RKO (cell line): Measurements from ENCODE around the gene FNDC8.
A peak's percentile ranks its signal among the peaks of the same experiment; 100 is the strongest.
"Not testable (repeated sequence)": the region's sequence is repeated elsewhere in the genome, so short reads cannot be mapped to it uniquely, and the experiment has no call there.

Source experiments
- DNase-seq: peaks from one replicate; pipeline ENCODE4 v3.0.0-alpha.2; 2016; ENCODE audit warnings: low spot score

Gene FNDC8

DNA sequence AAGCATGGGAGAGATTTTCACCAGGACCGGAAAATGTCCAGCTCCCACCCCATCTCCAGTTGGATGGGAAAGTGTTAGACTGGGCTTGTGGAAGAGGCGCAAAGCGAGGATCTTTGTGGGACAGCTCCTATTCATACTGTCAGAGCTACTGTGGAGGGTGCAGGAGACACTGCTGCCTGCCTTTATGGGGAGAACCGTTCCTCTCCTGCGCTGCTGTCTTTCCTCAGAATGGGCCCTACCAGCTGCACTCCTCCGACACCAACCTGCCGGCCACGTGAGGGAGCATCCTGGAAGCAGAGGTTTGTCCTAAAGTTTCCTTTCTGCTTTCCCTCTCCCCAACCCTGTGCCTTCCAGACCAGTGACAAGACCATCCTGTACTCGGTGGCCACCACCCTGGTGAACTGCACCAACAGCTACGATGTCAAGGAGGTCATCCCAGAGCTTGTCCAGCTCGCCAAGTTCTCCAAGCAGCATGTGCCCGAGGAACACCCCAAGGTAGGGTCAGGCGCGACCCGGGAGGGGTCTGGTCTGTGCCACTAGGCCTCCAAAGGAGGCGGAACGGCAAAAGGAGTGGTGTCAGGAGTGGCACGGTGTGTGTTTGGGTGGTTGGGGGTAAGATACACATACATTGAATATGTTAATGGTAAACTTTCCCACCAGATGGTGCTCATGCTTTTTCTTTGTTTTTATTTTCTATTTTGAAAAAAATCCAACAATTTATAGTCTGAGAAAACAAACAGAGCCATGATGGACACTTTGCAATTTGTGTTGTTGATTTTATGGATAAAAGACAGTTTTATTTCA lies 49.8 kb downstream of the FNDC8 start:
- DNase-seq = peak; percentile 37

DNA sequence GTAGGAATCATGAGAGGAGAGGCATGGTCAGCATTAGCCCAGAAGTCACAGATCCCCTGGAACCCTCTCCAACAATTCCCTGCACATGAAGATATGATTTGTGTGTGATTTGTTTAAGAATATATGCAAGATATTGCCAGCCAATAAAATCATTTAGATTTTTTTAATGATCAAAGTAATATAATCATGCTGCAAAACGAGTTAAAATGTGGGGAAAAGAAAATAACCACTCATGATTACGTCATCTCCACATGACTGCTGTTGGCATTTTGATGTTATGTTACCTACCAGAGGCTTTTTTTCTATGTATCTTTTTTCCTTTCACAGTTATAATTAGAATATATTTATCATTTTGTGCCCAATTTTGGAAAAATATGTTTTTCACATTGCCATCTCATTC lies 50.4 kb downstream of the FNDC8 start:
- peak; percentile 37 for DNase-seq

DNA sequence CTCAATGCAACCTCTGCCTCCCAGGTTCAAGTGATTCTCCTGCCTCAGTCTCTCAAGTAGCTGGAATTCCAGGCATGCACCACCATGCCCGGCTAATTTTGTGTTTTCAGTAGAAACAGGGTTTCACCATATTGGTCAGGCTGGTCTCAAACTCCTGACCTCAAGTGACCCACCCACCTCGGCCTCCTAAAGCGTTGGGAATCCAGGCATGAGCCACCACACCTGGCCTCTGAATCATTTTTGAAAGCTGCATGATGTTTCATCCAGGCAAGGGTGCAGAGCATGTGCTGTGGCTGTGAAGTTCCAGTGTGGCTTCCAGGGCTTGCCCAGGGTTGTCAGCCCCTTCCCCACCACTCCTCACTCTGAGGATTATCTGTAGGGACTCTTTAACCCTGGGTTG lies 50.9 kb downstream of the FNDC8 start:
- DNase-seq = not testable (repeated sequence)

DNA sequence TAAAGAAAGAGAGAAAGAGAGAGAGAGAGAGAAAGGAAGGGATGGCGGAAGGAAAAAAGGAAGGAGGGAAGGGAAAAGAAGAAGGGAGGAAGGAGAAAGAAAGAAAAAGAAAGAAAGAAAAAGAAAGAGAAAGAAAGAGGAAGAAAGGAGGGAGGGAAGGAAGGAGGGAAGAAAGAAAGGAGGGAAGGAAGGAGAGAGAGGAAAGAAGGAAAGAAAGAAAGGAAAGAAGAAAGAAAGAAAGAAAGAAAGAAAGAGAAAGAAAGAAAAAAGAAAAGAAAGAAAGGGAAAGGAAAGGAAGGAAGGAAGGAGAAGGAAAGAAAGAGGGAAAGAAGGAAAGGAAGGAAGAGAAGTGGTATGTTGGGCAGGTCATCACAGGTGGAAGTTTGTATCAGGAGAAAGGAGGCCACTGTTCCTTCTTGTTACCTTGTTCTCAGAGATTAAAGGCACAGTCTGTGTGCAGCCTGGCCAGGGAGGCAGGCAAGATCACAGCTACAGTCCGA lies 53.5 kb downstream of the FNDC8 start:
- no peak for DNase-seq

DNA sequence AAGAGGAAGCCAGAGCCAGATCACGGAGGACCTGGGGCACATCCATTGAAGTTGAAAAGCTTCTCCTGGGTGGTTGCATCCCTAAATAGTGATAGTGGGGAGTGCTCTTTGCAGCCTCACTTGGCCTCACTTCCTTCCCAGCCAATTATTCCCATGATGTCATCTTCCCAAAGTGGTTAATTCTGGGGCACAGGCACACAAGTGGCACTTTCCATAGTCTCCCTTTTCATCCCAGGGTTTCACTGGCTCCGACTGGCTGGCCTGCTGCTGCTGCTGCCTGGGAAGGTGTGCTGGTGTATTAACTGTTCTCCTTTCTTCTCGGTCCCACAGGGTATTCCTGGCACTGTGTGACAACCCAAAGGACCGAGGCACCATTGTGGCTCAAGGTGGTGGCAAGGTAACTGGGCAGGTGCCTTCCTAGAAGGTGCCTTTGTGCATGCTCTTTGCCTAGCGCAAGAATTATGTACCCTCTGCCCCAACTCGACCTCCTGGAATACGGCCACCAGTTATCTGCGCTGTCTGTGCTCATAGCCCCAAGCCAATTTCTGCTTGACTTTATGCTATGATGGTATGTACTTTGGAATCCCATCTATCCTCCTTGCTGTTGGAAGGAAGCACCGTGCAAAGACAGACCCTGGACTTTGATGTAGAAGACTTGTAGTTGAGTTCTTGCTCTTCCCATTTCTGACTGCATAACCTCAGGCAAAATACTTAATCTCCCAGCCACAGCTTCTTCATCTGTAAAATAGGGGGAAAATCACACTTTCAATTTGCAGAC lies 54.4 kb downstream of the FNDC8 start:
- DNase-seq = no peak

DNA sequence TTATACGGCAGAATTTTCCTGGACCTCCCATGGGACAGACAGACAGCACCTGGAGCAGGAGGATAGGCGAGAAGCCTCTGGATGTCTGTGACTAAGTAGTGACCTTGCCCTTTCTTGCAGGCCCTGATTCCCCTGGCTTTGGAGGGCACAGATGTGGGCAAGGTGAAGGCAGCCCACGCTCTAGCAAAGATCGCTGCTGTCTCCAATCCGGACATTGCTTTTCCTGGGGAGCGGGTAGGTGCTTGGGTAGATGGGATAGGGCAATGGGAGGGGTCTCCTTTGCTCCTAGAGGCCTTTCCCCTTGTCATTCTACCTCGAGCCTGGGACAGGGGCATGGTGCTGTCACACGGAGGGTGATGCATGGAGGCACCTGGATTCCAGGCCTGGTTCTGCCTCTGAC lies 55.5 kb downstream of the FNDC8 start:
- DNase-seq = no peak

DNA sequence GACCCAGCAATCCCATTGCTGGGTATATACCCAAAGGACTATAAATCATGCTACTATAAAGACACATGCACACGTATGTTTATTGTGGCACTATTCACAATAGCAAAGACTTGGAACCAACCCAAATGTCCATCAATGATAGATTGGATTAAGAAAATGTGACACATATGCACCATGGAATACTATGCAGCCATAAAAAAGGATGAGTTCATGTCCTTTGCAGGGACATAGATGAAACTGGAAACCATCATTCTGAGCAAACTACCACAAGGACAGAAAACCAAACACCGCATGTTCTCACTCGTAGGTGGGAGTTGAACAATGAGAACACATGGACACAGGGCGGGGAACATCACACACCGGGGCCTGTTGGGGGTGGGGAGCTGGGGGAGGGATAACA lies 58.0 kb downstream of the FNDC8 start:
- DNase-seq = not testable (repeated sequence)
